Breast epithelium (tissue), 3 donors: ENCODE results near the gene FLVCR1.
"Not testable (repeated sequence)": the region's sequence is repeated elsewhere in the genome, so short reads cannot be mapped to it uniquely, and the experiment has no call there.

Source experiments
- CTCF ChIP-seq, 3 donors: fragments of 450-650 bp; IDR thresholded peaks; one replicate each; pipeline ENCODE4 v1.5.1; 2016 to 2017; ENCODE audit warnings: antibody characterized with exemption in 3 of 3, mild to moderate bottlenecking in 3 of 3, moderate library complexity in 3 of 3
- POLR2A ChIP-seq: fragments of 450-650 bp; IDR thresholded peaks from one replicate; pipeline ENCODE4 v1.6.1; 2016; ENCODE audit warnings: antibody characterized with exemption, mild to moderate bottlenecking, moderate library complexity

GRCh38 chr1:212863345-212863744 lies 5.3 kb downstream of the FLVCR1 start:
- not testable (repeated sequence) for TF ChIP-seq CTCF (IDR thresholded peaks at IDR 0.05); POLR2A
